GM19328 (cell line): ENCODE results near the gene PCDHB11.
"Not testable (repeated sequence)": the region's sequence is repeated elsewhere in the genome, so short reads cannot be mapped to it uniquely, and the experiment has no call there.

Experiments
- ATAC-seq: cut with Tn5 transposase; IDR thresholded peaks from one replicate; pipeline ENCODE4 v1.9.1; 2021; ENCODE audit warnings: mild to moderate bottlenecking, moderate library complexity; ENCODE audit not compliant: unreplicated experiment

Gene PCDHB11

GRCh38 chr5:141186897-141187512 lies 12.4 kb upstream of the PCDHB11 start, which contains the start of gene PCDHB9:
Gene PCDHB9 (plus strand): TSS chr5:141187161. CDS start chr5:141187319, 158 bp downstream.
- ATAC-seq: no peak

GRCh38 chr5:141188682-141189081 lies 10.7 kb upstream of the PCDHB11 start:
- not testable (repeated sequence) for ATAC-seq

DNA sequence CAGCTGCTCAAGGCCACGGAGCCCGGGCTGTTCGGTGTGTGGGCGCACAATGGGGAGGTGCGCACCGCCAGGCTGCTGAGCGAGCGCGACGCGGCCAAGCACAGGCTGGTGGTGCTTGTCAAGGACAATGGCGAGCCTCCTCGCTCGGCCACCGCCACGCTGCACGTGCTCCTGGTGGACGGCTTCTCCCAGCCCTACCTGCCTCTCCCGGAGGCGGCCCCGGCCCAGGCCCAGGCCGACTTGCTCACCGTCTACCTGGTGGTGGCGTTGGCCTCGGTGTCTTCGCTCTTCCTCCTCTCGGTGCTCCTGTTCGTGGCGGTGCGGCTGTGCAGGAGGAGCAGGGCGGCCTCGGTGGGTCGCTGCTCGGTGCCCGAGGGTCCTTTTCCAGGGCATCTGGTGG lies 10.3 kb upstream of the PCDHB11 start:
- not testable (repeated sequence) for ATAC-seq

DNA sequence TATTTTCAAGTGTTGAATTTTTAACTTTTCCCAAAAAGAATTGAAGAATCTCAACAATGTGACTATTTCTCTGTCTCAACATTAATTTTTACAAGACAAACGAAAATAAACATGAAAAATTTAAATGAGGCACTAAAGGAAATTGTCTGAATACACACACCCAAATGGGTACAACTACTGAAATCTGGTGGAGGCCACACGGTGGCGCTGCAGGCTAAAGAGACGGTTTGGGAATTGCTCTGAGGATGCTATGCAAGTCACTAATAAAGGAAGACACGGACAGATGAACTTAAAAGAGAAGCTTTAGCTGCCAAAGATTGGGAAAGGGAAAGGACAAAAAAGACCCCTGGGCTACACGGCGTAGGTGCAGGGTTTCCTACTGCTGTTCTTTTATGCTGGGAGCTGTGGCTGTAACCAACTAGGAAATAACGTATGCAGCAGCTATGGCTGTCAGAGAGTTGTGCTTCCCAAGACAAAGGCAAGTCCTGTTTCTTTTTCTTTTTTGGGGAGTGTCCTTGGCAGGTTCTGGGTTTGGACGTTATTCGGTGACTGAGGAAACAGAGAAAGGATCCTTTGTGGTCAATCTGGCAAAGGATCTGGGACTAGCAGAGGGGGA lies 7.2 kb upstream of the PCDHB11 start, which contains the start of gene PCDHB10:
Gene PCDHB10, plus strand, starts transcription at position 244 of the 616 bp plus-strand sequence. Its CDS starts 200 bp downstream, at position 444.
- ATAC-seq: no peak

DNA sequence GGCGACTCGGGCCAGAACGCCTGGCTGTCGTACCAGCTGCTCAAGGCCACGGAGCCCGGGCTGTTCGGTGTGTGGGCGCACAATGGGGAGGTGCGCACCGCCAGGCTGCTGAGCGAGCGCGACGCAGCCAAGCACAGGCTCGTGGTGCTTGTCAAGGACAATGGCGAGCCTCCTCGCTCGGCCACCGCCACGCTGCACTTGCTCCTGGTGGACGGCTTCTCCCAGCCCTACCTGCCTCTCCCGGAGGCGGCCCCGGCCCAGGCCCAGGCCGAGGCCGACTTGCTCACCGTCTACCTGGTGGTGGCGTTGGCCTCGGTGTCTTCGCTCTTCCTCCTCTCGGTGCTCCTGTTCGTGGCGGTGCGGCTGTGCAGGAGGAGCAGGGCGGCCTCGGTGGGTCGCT lies 5.1 kb upstream of the PCDHB11 start:
- not testable (repeated sequence) for ATAC-seq

DNA sequence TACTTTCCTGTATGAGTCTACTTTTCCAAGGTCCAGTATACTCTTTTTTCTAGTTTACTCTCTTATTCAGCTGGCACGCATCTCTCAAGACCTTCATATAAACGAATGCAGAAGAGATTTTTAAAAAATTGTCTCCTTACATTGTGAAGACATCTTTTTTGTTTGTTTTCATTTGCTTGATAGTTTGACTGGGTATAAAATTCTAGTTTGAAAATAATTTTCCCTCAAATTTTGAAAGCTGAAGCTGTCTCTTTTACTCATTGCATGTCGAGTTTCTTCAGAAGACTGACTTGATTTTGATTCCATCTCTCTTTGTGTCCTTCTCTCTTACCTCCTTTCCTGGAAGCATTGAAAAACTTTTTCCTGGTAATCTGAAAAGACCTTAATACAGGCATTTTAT lies 3.1 kb upstream of the PCDHB11 start:
- ATAC-seq: no peak

DNA sequence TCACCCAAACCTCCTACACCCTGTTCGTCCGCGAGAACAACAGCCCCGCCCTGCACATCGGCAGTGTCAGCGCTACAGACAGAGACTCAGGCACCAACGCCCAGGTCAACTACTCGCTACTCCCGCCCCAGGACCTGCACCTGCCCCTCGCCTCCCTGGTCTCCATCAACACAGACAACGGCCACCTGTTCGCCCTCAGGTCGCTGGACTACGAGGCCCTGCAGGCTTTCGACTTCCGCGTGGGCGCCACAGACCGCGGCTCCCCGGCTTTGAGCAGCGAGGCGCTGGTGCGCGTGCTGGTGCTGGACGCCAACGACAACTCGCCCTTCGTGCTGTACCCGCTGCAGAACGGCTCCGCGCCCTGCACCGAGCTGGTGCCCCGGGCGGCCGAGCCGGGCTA lies 1.7 kb downstream of the PCDHB11 start:
- ATAC-seq: not testable (repeated sequence)

DNA sequence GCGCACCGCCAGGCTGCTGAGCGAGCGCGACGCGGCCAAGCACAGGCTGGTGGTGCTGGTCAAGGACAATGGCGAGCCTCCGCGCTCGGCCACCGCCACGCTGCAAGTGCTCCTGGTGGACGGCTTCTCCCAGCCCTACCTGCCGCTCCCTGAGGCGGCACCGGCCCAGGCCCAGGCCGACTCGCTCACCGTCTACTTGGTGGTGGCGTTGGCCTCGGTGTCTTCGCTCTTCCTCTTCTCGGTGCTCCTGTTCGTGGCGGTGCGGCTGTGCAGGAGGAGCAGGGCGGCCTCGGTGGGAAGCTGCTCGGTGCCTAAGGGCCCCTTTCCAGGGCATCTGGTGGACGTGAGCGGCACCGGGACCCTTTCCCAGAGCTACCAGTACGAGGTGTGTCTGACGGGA lies 2.2 kb downstream of the PCDHB11 start:
- not testable (repeated sequence) for ATAC-seq

DNA sequence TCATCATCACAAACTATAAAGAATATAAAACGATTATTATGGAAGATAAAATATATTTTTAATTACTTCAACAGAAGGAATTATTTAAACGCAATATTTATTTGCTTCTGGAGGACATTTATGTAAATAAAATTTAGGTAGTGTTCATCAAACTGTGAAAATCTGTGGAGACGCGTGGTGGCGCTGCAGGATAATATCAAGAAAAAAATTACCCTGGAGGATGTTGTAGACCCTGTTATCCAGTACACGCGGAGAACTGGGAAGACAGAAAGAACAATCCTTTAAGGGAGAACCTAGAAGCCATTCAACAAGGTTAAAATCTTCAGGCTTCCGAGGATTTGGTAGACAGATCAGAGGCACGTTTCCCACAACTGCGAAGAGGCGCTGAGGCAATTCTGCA lies 9.1 kb downstream of the PCDHB11 start, which contains the start of gene PCDHB12:
Gene PCDHB12, plus strand, starts transcription at position 242 of the 400 bp plus-strand sequence. CDS start 189 bp downstream, outside the sequence.
- no peak for ATAC-seq

DNA sequence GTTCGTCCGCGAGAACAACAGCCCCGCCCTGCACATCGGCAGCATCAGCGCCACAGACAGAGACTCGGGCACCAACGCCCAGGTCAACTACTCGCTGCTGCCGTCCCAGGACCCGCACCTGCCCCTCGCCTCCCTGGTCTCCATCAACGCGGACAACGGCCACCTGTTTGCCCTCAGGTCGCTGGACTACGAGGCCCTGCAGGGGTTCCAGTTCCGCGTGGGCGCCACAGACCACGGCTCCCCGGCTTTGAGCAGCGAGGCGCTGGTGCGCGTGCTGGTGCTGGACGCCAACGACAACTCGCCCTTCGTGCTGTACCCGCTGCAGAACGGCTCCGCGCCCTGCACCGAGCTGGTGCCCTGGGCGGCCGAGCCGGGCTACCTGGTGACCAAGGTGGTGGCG lies 10.9 kb downstream of the PCDHB11 start:
- not testable (repeated sequence) for ATAC-seq

DNA sequence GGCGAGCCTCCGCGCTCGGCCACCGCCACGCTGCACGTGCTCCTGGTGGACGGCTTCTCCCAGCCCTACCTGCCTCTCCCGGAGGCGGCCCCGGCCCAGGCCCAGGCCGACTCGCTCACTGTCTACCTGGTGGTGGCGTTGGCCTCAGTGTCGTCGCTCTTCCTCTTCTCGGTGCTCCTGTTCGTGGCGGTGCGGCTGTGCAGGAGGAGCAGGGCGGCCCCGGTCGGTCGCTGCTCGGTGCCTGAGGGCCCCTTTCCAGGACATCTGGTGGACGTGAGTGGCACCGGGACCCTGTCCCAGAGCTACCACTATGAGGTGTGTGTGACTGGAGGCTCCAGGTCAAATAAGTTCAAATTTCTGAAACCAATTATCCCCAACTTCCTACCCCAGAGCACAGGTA lies 11.4 kb downstream of the PCDHB11 start:
- not testable (repeated sequence) for ATAC-seq

GRCh38 chr5:141213656-141214339 lies 14.4 kb downstream of the PCDHB11 start, which contains the start of gene PCDHB13:
Gene PCDHB13 (plus strand): TSS chr5:141213919. CDS start chr5:141214124, 205 bp downstream.
- not testable (repeated sequence) for ATAC-seq

GRCh38 chr5:141214583-141214982 lies 15.2 kb downstream of the PCDHB11 start:
- ATAC-seq: not testable (repeated sequence)

DNA sequence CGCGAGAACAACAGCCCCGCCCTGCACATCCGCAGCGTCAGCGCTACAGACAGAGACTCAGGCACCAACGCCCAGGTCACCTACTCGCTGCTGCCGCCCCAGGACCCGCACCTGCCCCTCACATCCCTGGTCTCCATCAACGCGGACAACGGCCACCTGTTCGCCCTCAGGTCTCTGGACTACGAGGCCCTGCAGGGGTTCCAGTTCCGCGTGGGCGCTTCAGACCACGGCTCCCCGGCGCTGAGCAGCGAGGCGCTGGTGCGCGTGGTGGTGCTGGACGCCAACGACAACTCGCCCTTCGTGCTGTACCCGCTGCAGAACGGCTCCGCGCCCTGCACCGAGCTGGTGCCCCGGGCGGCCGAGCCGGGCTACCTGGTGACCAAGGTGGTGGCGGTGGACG lies 16.1 kb downstream of the PCDHB11 start:
- not testable (repeated sequence) for ATAC-seq

GRCh38 chr5:141216035-141216434 lies 16.6 kb downstream of the PCDHB11 start:
- not testable (repeated sequence) for ATAC-seq

DNA sequence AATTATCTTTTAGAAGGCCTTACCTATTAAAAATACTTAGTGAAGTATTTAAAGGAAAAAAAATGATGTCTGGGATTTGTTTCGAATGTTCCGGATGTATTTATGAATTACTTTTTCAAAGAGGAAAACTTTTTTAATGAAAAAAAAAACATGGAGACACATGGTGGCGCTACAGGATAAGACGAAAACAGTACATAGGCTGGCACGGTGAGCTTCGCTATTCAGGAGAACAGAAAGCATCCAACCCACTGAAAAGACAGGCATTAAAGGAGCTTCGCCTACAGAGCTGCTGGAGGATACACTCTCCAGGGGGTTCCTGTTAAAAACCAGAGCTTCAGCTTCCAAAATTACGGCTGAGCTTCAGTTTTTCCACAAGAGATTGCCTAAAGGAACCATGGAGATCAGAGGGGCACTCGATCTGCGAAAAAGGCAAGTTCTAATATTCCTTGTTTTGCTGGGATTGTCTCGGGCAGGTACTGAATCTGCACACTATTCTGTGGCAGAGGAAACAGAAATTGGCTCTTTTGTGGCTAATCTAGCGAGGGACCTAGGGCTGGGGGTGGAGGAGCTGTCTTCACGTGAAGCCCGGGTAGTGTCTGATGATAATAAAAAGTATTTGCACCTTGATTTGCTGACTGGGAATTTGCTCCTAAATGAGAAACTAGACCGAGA lies 23.8 kb downstream of the PCDHB11 start, which contains the start of gene PCDHB14:
Gene PCDHB14, plus strand, starts transcription at position 232 of the 672 bp plus-strand sequence. Its CDS starts 163 bp downstream, at position 395.
- ATAC-seq: no peak

DNA sequence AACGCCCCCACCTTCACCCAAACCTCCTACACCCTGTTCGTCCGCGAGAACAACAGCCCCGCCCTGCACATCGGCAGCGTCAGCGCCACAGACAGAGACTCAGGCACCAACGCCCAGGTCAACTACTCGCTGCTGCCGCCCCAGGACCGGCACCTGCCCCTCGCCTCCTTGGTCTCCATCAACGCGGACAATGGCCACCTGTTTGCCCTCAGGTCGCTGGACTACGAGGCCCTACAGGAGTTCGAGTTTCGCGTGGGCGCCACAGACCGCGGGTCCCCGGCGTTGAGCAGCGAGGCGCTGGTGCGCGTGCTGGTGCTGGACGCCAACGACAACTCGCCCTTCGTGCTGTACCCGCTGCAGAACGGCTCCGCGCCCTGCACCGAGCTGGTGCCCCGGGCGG lies 25.4 kb downstream of the PCDHB11 start:
- not testable (repeated sequence) for ATAC-seq

GRCh38 chr5:141225421-141225820 lies 26.0 kb downstream of the PCDHB11 start:
- not testable (repeated sequence) for ATAC-seq

- ATAC-seq: no peak
These were observed 34.8 kb downstream of the PCDHB11 start for GRCh38 chr5:141234109-141234667.

GRCh38 chr5:141235922-141236321 lies 36.5 kb downstream of the PCDHB11 start:
- not testable (repeated sequence) for ATAC-seq
